GM13977 (cell line): ENCODE data around the gene SYNPO2L.

Experiments used
- DNase-seq: peaks from one replicate; pipeline ENCODE4 v3.0.0; 2012; ENCODE audit warnings: low spot score
- in situ Hi-C: fragments of 300-500 bp; cut with MboI; formaldehyde crosslinking; loops from one replicate; pipeline ENCODE4 v1.12.0; 2022; ENCODE audit warnings: low sequenced_read_pairs, low pct_unique_long_range_greater_than_20kb, mixed read lengths, inconsistent platforms; ENCODE audit not compliant: unreplicated experiment
- TF ChIP-seq, protein P1 (sequence below): IDR thresholded peaks from 2 replicates; pipeline ENCODE4 v1.5.1; 2012; ENCODE audit warnings: mild to moderate bottlenecking, control low read depth; ENCODE audit not compliant: insufficient read depth; ENCODE audit errors: extremely low read depth, missing control alignments

SYNPO2L gene

DNA sequence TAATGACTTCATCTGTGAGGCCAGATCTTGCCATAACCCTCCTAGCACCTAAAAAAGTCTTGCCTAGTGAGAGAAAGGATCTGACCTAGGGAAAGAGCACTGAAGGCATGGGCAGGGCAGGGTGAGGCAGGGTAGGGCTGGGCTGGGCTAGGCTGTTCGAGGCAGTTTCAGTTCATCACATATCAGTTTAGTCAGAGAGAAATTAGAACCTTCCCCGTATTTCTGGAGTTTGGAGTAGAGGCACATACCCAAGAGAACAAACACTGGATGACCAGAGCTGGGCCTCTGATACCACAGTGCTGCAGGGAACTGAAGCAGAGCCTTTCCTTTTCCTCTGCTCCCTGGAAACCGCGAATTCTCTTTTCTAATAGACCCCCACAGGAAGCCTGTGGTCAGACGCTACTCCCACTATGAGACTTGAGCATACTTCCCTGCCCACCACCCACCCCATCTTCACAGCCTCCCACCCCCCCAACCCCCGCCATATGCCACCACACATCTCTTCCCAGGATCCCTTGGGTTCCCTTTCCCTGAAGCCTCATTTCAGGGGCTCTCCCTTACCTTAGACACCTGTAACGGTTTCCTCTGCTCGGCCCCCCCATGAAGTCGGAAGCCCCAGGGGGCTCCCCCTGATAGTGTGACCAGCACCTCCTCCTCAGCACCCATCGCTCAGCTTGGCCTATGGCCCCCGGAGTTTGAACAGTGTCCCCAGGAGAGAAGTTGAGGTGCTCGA lies 406 bp downstream of the SYNPO2L start:
- in situ Hi-C loops: no loop called here
- TF ChIP-seq, protein P1, sequence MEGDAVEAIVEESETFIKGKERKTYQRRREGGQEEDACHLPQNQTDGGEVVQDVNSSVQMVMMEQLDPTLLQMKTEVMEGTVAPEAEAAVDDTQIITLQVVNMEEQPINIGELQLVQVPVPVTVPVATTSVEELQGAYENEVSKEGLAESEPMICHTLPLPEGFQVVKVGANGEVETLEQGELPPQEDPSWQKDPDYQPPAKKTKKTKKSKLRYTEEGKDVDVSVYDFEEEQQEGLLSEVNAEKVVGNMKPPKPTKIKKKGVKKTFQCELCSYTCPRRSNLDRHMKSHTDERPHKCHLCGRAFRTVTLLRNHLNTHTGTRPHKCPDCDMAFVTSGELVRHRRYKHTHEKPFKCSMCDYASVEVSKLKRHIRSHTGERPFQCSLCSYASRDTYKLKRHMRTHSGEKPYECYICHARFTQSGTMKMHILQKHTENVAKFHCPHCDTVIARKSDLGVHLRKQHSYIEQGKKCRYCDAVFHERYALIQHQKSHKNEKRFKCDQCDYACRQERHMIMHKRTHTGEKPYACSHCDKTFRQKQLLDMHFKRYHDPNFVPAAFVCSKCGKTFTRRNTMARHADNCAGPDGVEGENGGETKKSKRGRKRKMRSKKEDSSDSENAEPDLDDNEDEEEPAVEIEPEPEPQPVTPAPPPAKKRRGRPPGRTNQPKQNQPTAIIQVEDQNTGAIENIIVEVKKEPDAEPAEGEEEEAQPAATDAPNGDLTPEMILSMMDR: no peak
- peak; percentile 59 for DNase-seq

DNA sequence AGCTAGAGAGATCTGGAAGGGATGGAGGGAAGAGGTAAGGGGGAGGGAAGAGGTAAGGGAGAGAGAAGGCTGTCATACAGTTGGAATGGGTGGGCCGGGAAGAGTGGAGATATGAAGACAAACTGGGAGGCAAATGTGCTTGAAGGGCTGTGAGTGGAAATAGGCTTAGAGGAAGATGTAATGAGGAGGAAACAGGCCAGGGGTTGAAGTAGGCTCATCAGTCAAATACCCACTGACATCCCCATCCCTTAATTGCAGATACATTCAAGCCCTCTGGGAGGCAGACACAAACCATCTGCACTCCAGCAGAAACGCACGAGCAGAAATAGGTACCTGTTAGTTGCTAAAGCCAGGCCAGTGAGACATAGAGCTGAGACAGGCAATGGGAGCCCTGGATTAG lies 2.1 kb downstream of the SYNPO2L start:
- TF ChIP-seq, protein P1: peak; percentile 45
- in situ Hi-C loops: no loop called here
- no peak for DNase-seq

DNA sequence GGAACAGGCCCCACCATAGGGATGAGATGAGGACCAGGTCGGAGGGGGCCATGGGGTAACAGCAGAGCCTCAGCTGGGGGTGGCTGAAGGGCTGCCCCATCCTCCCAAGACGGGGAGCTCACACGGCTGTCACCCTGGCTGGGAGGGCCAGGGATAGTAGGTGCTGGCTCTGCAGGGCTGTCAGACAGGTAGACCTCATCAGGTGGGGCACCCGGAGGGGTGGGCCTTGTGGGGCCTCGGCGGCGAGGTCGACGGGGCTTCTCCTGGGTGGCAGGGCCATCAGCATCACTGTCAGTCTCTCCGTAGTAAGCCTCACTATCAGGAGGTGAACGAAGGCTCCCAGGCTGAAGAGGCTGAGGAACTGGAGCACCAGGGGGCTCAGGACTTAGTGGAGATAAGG lies 2.6 kb downstream of the SYNPO2L start:
- DNase-seq: no peak
- in situ Hi-C loops: no loop called here
- TF ChIP-seq, protein P1: peak; percentile 5

DNA sequence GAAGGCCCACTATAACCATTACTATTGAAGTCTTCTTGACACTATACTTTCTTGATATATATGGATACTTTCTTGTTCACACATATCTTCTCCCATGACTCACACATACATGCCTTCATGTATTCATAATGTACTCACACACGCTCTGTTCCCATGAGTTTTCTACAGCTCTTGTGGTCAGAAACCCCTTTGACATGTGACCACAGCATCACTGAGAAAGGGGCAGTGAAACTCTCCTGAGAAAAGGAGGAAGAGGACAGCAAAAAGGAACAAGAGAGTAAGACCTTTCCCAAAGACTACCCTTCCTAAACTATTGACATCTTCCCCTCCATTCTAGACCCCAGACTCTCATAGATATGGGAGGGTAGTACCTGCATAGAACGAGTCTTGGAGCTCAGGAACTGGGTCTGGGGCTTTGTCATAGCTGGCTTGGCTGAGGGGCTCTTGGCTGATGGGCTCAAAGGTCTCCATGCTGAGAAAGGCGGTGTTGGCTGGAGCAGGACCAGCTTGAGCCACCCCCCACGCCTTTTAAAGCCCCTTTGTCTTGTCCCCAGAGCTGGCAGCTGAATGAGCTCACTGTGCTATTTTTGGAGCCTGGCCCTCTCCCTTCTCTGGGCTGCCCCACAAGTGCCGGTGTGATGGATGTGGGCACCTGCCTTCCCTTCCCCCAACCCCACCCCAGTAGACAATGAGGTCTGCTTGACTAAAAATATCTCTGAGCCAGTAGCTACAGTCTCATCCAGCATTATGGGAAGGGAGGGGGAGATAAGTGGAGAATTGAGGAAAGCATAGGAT lies 5.1 kb downstream of the SYNPO2L start:
- peak; percentile 74 for DNase-seq
- TF ChIP-seq, protein P1: no peak
- in situ Hi-C loops: no loop called here

DNA sequence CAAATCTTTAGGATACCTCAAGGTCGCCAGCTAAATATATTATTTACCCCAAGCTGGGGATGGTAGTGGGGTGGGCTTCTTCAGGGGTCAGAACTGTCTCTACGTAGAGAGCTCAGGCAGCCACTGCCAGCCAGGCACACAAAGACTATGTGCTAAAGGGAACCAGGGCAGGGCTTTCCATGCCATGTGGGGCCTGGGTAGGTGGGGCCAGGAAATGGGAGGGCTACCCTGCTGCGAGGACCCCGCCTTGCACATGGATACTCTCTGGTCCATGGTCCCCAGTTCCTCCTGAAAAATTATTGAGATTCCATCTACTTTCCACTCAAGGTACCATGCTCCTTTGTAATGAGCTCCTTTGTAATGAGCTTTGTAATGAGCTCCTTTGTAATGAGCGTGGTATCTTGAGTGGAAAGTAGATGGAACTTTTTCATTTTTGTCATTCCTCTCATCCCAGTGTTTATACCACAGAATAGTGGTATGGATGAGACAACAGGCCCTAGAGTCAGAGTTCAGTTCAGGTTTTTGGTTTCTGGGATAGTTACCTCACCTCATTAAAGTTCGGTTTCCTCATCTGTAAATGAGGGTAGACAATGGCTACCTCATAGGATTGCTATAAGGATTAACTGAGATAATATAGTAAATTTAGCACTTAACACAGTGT lies 5.8 kb downstream of the SYNPO2L start:
- TF ChIP-seq, protein P1: no peak
- in situ Hi-C loops: loop anchor here (25.0 kb wide), 1 partner anchor 388 kb away; the partner anchor contains the start of gene MRPS16
- no peak for DNase-seq
